ENCODE measurements around the gene PAQR8. TPM values are rescaled to one million over a fixed set of nuclear protein-coding genes. Genes with fewer than 3 reads are reported as not detected.

The PAQR8 gene
- polyA plus RNA-seq, 1 donor from 2014 or later, result 1.8 TPM

DNA sequence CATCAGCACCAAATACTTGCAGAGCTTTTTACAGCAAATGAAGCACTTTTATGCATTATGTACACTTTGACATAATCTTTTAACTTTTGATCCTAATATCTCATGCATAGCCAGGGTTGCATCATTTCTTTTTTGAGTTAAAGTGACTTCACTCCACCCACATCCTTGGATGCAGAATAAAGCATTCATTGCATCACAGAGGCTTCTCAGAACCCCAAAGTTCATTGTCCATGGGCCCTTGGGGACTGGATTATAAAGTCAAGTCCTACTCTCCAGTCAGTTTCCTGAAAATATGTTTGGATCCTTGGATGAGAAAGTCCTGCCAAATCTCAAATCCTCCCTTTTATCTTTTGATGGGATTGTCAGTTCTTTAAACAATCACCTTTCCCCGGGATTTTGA is 47.5 kb downstream of the PAQR8 start:
- H3K79me2 ChIP-seq (replicated peaks; ENCODE audit: insufficient read depth, low read length), result no peaks in the 10 kb centered on the region
- no peak overlapping the region for H3K4me2 ChIP-seq (ENCODE audit: low read length)
- no peak overlapping the region for H3K4me3 ChIP-seq (ENCODE audit: low read length)
- H3F3A ChIP-seq (ENCODE audit: insufficient read depth, low read length, poor library complexity, severe bottlenecking), result no peaks in the 10 kb centered on the region
- H3K27me3 ChIP-seq (ENCODE audit: insufficient read depth, low read depth, low read length), result no peaks in the 10 kb centered on the region
- no peaks in the 10 kb centered on the region for H4K20me1 ChIP-seq (ENCODE audit: insufficient read depth)
- TF ChIP-seq EZH2 (IDR thresholded peaks at IDR 0.05; ENCODE audit: borderline replicate concordance, insufficient read depth, low read length, poor library complexity, severe bottlenecking) (no peak), POLR2AphosphoS5 (IDR thresholded peaks at IDR 0.05) (no peak), RAD21 (conservative IDR thresholded peaks at IDR 0.05) (no peak), MXI1 (conservative IDR thresholded peaks at IDR 0.05; ENCODE audit: poor library complexity, severe bottlenecking) (no peak), SMC3 (conservative IDR thresholded peaks at IDR 0.05; ENCODE audit: poor library complexity) (no peak), TAF1 (IDR thresholded peaks at IDR 0.05; ENCODE audit: low read depth) (no peak), EP300 (conservative IDR thresholded peaks at IDR 0.05; ENCODE audit: poor library complexity, severe bottlenecking) (no peak)
- TF ChIP-seq, protein P1, sequence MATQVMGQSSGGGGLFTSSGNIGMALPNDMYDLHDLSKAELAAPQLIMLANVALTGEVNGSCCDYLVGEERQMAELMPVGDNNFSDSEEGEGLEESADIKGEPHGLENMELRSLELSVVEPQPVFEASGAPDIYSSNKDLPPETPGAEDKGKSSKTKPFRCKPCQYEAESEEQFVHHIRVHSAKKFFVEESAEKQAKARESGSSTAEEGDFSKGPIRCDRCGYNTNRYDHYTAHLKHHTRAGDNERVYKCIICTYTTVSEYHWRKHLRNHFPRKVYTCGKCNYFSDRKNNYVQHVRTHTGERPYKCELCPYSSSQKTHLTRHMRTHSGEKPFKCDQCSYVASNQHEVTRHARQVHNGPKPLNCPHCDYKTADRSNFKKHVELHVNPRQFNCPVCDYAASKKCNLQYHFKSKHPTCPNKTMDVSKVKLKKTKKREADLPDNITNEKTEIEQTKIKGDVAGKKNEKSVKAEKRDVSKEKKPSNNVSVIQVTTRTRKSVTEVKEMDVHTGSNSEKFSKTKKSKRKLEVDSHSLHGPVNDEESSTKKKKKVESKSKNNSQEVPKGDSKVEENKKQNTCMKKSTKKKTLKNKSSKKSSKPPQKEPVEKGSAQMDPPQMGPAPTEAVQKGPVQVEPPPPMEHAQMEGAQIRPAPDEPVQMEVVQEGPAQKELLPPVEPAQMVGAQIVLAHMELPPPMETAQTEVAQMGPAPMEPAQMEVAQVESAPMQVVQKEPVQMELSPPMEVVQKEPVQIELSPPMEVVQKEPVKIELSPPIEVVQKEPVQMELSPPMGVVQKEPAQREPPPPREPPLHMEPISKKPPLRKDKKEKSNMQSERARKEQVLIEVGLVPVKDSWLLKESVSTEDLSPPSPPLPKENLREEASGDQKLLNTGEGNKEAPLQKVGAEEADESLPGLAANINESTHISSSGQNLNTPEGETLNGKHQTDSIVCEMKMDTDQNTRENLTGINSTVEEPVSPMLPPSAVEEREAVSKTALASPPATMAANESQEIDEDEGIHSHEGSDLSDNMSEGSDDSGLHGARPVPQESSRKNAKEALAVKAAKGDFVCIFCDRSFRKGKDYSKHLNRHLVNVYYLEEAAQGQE (IDR thresholded peaks at IDR 0.05; ENCODE audit: borderline replicate concordance), result no peak
- TF ChIP-seq, protein P2, sequence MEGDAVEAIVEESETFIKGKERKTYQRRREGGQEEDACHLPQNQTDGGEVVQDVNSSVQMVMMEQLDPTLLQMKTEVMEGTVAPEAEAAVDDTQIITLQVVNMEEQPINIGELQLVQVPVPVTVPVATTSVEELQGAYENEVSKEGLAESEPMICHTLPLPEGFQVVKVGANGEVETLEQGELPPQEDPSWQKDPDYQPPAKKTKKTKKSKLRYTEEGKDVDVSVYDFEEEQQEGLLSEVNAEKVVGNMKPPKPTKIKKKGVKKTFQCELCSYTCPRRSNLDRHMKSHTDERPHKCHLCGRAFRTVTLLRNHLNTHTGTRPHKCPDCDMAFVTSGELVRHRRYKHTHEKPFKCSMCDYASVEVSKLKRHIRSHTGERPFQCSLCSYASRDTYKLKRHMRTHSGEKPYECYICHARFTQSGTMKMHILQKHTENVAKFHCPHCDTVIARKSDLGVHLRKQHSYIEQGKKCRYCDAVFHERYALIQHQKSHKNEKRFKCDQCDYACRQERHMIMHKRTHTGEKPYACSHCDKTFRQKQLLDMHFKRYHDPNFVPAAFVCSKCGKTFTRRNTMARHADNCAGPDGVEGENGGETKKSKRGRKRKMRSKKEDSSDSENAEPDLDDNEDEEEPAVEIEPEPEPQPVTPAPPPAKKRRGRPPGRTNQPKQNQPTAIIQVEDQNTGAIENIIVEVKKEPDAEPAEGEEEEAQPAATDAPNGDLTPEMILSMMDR (IDR thresholded peaks at IDR 0.05; ENCODE audit: poor library complexity, severe bottlenecking), result no peak
- H2AFZ ChIP-seq (ENCODE audit: low read depth, low read length), result no peak overlapping the region
- H3K9ac ChIP-seq (ENCODE audit: low read length), result no peak overlapping the region
- no peaks in the 10 kb centered on the region for H3K36me3 ChIP-seq (ENCODE audit: insufficient read depth, low read length)
- no peaks in the 10 kb centered on the region for H3K9me2 ChIP-seq (ENCODE audit: insufficient read depth, low read length)
- no peak overlapping the region for H3K27ac ChIP-seq (ENCODE audit: low read length)
- H3K9me3 ChIP-seq (ENCODE audit: low read length), result no peaks in the 10 kb centered on the region

DNA sequence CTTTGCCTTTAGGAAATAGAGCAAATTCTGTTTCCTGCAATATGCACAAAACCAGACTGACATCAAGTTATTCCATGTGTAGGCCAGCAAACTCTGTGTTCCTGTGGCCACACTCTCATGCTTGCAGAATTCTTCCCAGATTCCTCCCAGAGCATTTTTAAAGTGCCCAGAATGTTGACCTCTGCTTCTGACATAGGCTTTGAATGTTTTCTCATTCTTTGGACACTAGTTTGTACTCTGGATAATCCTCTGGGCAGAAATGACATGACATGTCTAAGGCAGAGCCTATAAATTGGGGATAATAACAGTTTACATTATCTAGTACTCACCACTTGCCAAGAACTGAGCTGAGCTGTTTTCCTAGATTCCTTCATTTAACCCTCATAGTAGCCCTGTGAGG is 49.0 kb downstream of the PAQR8 start:
- Histone ChIP-seq H2AFZ (ENCODE audit: low read depth, low read length) (no peak overlapping the region), H3K9me3 (ENCODE audit: low read length) (no peaks in the 10 kb centered on the region), H3K36me3 (ENCODE audit: insufficient read depth, low read length) (no peaks in the 10 kb centered on the region), H3K27ac (ENCODE audit: low read length) (no peak overlapping the region), H3K9me2 (ENCODE audit: insufficient read depth, low read length) (no peaks in the 10 kb centered on the region), H4K20me1 (ENCODE audit: insufficient read depth) (no peaks in the 10 kb centered on the region), H3K4me2 (ENCODE audit: low read length) (no peak overlapping the region), H3K79me2 (replicated peaks; ENCODE audit: insufficient read depth, low read length) (no peaks in the 10 kb centered on the region), H3K4me3 (ENCODE audit: low read length) (no peak overlapping the region), H3F3A (ENCODE audit: insufficient read depth, low read length, poor library complexity, severe bottlenecking) (no peaks in the 10 kb centered on the region), H3K9ac (ENCODE audit: low read length) (no peak overlapping the region), H3K27me3 (ENCODE audit: insufficient read depth, low read depth, low read length) (no peaks in the 10 kb centered on the region)
- TF ChIP-seq TAF1 (IDR thresholded peaks at IDR 0.05; ENCODE audit: low read depth) (no peak), POLR2AphosphoS5 (IDR thresholded peaks at IDR 0.05) (no peak), EZH2 (IDR thresholded peaks at IDR 0.05; ENCODE audit: borderline replicate concordance, insufficient read depth, low read length, poor library complexity, severe bottlenecking) (no peak)
- TF ChIP-seq, protein P1 (IDR thresholded peaks at IDR 0.05; ENCODE audit: borderline replicate concordance), result no peak
- TF ChIP-seq, protein P2 (IDR thresholded peaks at IDR 0.05; ENCODE audit: poor library complexity, severe bottlenecking), result no peak
